CD14-positive monocyte (primary cell): Measurements from ENCODE around the gene FAM174B. TPM values are rescaled to one million over a fixed set of nuclear protein-coding genes. Genes with fewer than 3 reads are reported as not detected.

ENCODE experiments used
- DNase-seq, 3 donors: peaks; one replicate each; pipeline ENCODE4 v3.0.0-alpha.2; 2011 to 2022
- H2AFZ ChIP-seq: 2 replicates; pipeline ENCODE4 v1.6.0; 2012; ENCODE audit warnings: mild to moderate bottlenecking, low read depth, low read length, inconsistent platforms; ENCODE audit not compliant: insufficient read depth, poor library complexity, severe bottlenecking
- H3K27ac ChIP-seq, 2 donors: 1 replicate in 1 of 2; 2 replicates in 1 of 2; pipeline ENCODE4 v1.5.1; 2012 to 2013; ENCODE audit warnings: low read length in 2 of 2, control low read depth in 1 of 2, inconsistent platforms in 1 of 2, low read depth in 1 of 2, mild to moderate bottlenecking in 1 of 2
- H3K27me3 ChIP-seq, 2 donors: one replicate each; pipeline versions ENCODE4 v1.6.0 to v1.6.1; 2011 to 2013; ENCODE audit warnings: low read length in 2 of 2; ENCODE audit not compliant: control insufficient read depth in 2 of 2, insufficient read depth in 2 of 2
- H3K36me3 ChIP-seq, 2 donors: replicated peaks in 1 of 2; 1 replicate in 1 of 2; 2 replicates in 1 of 2; pipeline versions ENCODE4 v1.5.1 to v1.6.1; 2012 to 2013; ENCODE audit warnings: low read length in 2 of 2, control low read depth in 1 of 2, inconsistent platforms in 1 of 2, mild to moderate bottlenecking in 1 of 2; ENCODE audit not compliant: insufficient read depth in 2 of 2, control insufficient read depth in 1 of 2
- H3K4me1 ChIP-seq, 2 donors: 1 replicate in 1 of 2; 2 replicates in 1 of 2; pipeline versions ENCODE4 v1.5.1 to v1.6.1; 2012 to 2013; ENCODE audit warnings: low read length in 2 of 2, control low read depth in 1 of 2, inconsistent platforms in 1 of 2, mild to moderate bottlenecking in 1 of 2, moderate library complexity in 1 of 2; ENCODE audit not compliant: insufficient read depth in 2 of 2, control insufficient read depth in 1 of 2
- H3K4me2 ChIP-seq: replicated peaks from 2 replicates; pipeline ENCODE3; 2012; ENCODE audit warnings: low read length, moderate library complexity, mild to moderate bottlenecking; ENCODE audit not compliant: poor library complexity, severe bottlenecking; ENCODE audit errors: extremely low read depth
- H3K4me3 ChIP-seq, 3 experiments: fragments of 200-600 bp in 1 of 3; sonication (generic) in 1 of 3; replicated peaks in 1 of 3; 1 replicate in 2 of 3; 2 replicates in 1 of 3; pipeline ENCODE4 v1.5.1; 2011 to 2013; ENCODE audit warnings: low read length in 3 of 3, mild to moderate bottlenecking in 3 of 3, control low read depth in 2 of 3, low read depth in 2 of 3, inconsistent platforms in 1 of 3, moderate library complexity in 1 of 3
- H3K79me2 ChIP-seq: 2 replicates; pipeline ENCODE4 v1.6.0; 2012; ENCODE audit warnings: mild to moderate bottlenecking, control low read depth, inconsistent platforms, low read length, moderate library complexity; ENCODE audit not compliant: insufficient read depth
- H3K9ac ChIP-seq: 2 replicates; pipeline ENCODE4 v1.6.0; 2017; ENCODE audit warnings: low read length, mild to moderate bottlenecking; ENCODE audit not compliant: insufficient read depth, poor library complexity, severe bottlenecking
- H3K9me3 ChIP-seq, 2 donors: replicated peaks in 1 of 2; 1 replicate in 1 of 2; 2 replicates in 1 of 2; pipeline versions ENCODE4 v1.5.1 to v1.6.1; 2012 to 2013; ENCODE audit warnings: low read length in 2 of 2, control low read depth in 1 of 2; ENCODE audit not compliant: control insufficient read depth in 1 of 2, insufficient read depth in 1 of 2
- H4K20me1 ChIP-seq: 2 replicates; pipeline ENCODE4 v1.6.0; 2012; ENCODE audit warnings: mild to moderate bottlenecking, low read length, control low read depth, moderate library complexity; ENCODE audit not compliant: insufficient read depth
- H3K27ac Mint-ChIP-seq, 7 donors: one replicate each; pipeline ENCODE4 v1.8.0; 2020; ENCODE audit warnings: mild to moderate bottlenecking in 7 of 7, mixed read lengths in 7 of 7, moderate library complexity in 6 of 7, inconsistent platforms in 2 of 7
- H3K27me3 Mint-ChIP-seq, 3 donors: one replicate each; pipeline ENCODE4 v1.8.0; 2021 to 2022; ENCODE audit warnings: low read depth in 3 of 3, mild to moderate bottlenecking in 3 of 3, mixed read lengths in 3 of 3, moderate library complexity in 3 of 3, inconsistent platforms in 1 of 3
- H3K36me3 Mint-ChIP-seq, 2 donors: one replicate each; pipeline ENCODE4 v1.8.0; 2020; ENCODE audit warnings: mixed read lengths in 2 of 2, inconsistent platforms in 1 of 2, mild to moderate bottlenecking in 1 of 2
- H3K4me1 Mint-ChIP-seq: one replicate; pipeline ENCODE4 v1.8.0; 2020; ENCODE audit warnings: mild to moderate bottlenecking, mixed read lengths
- H3K4me3 Mint-ChIP-seq, 2 donors: one replicate each; pipeline ENCODE4 v1.8.0; 2020; ENCODE audit warnings: mild to moderate bottlenecking in 2 of 2, mixed read lengths in 2 of 2, moderate library complexity in 1 of 2
- H3K9me3 Mint-ChIP-seq, 7 donors: one replicate each; pipeline ENCODE4 v1.8.0; 2020 to 2022; ENCODE audit warnings: mixed read lengths in 7 of 7, mild to moderate bottlenecking in 6 of 7, moderate library complexity in 6 of 7, inconsistent platforms in 2 of 7
- WGBS: methylation state at CpG from one replicate; pipeline ENCODE4 v1.1.5; 2013; ENCODE audit warnings: missing lambda C conversion rate; ENCODE audit not compliant: insufficient coverage; 5-methylcytosine and 5-hydroxymethylcytosine counted together
- intact Hi-C, 2 donors: fragments of 100-400 bp; cut with micrococcal nuclease; formaldehyde crosslinking; loops; one replicate each; pipeline versions ENCODE4 v1.15.0 to v1.15.1; 2023
- polyA plus RNA-seq, 3 donors: library from polyadenylated mRNA; depleted of rRNA in 1 of 3; unstranded in 2 of 3; stranded (reverse) in 1 of 3; fragments of 300-500 nt in 2 of 3; fragments of >200 nt in 1 of 3; fragmentation: Illumina TruSeq in 2 of 3; gene quantifications; 1 replicate in 2 of 3; 2 replicates in 1 of 3; pipeline ENCODE4 v1.2.3, GENCODE V29; 2012 to 2021
- TF ChIP-seq, protein P1 (sequence below): fragments of 200-600 bp; IDR thresholded peaks from one replicate; pipeline ENCODE4 v1.8.0; 2022; ENCODE audit warnings: antibody characterized with exemption, mild to moderate bottlenecking

The FAM174B gene
- polyA plus RNA-seq, 3 donors, result 2.2 to 4.7 (median 3.2) TPM

DNA sequence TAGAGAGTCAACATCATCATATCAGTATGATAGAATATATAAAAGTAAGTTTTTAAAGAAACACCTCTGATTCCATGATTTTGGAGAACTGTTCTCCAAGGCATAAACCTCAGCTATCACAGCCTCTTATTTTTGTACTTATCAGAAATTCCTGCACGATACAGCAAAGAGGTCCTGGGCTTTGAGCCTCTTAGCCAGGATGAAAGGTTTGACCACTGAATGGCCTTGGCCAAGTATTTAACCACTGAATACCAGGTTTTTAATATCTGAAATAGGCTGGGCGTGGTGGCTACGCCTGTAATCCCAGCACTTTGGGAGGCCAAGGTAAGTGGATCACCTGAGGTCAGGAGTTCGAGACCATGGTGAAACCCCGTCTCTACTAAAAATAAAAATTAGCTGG lies 1.9 kb upstream of the FAM174B start:
- Histone ChIP-seq H3K4me2 (no peak overlapping the region), H3K27ac (no peak overlapping the region), H3K9ac (no peak overlapping the region), H3K36me3 (no peaks in the 10 kb centered on the region), H4K20me1 (no peaks in the 10 kb centered on the region), H3K27me3 (peaks cover 32 to 33% of the 10 kb centered on the region in 2 donors), H3K4me3 (no peak overlapping the region), H3K4me1 (peaks cover 6 to 10% of the 10 kb centered on the region in 2 donors), H2AFZ (no peak overlapping the region), H3K79me2 (no peaks in the 10 kb centered on the region), H3K9me3 (peaks cover 5 to 12% of the 10 kb centered on the region in 2 donors)
- peaks cover 35 to 48% (median 37%) of the 10 kb centered on the region in 3 donors for H3K27me3 Mint-ChIP-seq
- H3K4me1 Mint-ChIP-seq, result peaks cover 13% of the 10 kb centered on the region
- H3K27ac Mint-ChIP-seq, result no peak overlapping the region
- H3K4me3 Mint-ChIP-seq, result no peak overlapping the region
- no peak for DNase-seq
- peaks cover 0 to 7% of the 10 kb centered on the region in 2 donors for H3K36me3 Mint-ChIP-seq
- TF ChIP-seq, protein P1, sequence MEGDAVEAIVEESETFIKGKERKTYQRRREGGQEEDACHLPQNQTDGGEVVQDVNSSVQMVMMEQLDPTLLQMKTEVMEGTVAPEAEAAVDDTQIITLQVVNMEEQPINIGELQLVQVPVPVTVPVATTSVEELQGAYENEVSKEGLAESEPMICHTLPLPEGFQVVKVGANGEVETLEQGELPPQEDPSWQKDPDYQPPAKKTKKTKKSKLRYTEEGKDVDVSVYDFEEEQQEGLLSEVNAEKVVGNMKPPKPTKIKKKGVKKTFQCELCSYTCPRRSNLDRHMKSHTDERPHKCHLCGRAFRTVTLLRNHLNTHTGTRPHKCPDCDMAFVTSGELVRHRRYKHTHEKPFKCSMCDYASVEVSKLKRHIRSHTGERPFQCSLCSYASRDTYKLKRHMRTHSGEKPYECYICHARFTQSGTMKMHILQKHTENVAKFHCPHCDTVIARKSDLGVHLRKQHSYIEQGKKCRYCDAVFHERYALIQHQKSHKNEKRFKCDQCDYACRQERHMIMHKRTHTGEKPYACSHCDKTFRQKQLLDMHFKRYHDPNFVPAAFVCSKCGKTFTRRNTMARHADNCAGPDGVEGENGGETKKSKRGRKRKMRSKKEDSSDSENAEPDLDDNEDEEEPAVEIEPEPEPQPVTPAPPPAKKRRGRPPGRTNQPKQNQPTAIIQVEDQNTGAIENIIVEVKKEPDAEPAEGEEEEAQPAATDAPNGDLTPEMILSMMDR, result no peak
- intact Hi-C loops, result no loop called here
- H3K9me3 Mint-ChIP-seq, result peaks cover 0 to 11% (median 7%) of the 10 kb centered on the region in 7 donors
- WGBS, result 93% methylated on average over 5 of the region's 5 CpGs

DNA sequence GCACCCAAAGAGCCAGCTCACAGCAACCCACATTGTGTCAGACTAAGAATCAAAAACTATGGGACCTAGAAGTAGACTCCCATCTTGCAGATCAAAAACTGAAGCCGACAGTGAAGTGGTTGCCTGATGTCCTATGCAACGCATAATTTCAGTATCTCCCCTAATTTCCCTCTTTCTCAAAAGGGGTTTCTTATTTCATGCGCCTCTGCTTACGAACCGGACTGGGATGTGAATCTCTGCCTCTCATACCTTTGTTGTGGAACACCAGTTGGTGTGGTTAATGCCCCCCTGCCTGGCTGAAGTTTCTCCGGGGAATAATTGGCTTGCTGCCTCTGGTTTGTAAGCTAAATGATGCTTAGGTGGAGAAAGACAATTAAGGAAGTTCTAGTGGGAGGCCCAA lies 514 bp upstream of the FAM174B start:
- H3K9me3 ChIP-seq, result peaks cover 5 to 12% of the 10 kb centered on the region in 2 donors
- H4K20me1 ChIP-seq, result no peaks in the 10 kb centered on the region
- Mint-ChIP-seq H3K4me1 (peaks cover 13% of the 10 kb centered on the region), H3K36me3 (peaks cover 0 to 7% of the 10 kb centered on the region in 2 donors), H3K9me3 (peaks cover 0 to 15% (median 8%) of the 10 kb centered on the region in 7 donors), H3K27ac (no peak overlapping the region), H3K4me3 (peak overlapping the region in 1 of 2 donors; percentile 75), H3K27me3 (peaks cover 35 to 53% (median 37%) of the 10 kb centered on the region in 3 donors)
- intact Hi-C loops, result no loop called here
- H3K4me3 ChIP-seq, result peak overlapping the region in 1 of 3 experiments; percentile 56
- no peaks in the 10 kb centered on the region for H3K79me2 ChIP-seq
- no peak overlapping the region for H3K27ac ChIP-seq
- peaks cover 6 to 10% of the 10 kb centered on the region in 2 donors for H3K4me1 ChIP-seq
- peak overlapping the region; percentile 13 for H2AFZ ChIP-seq
- H3K27me3 ChIP-seq, result peaks cover 32 to 33% of the 10 kb centered on the region in 2 donors
- WGBS, result 80% methylated on average over 4 of the region's 6 CpGs
- TF ChIP-seq, protein P1, result no peak
- no peak for DNase-seq
- peak overlapping the region; percentile 69 for H3K4me2 ChIP-seq
- no peaks in the 10 kb centered on the region for H3K36me3 ChIP-seq
- no peak overlapping the region for H3K9ac ChIP-seq
